GM19238 (cell line): Measurements from ENCODE around the gene BLOC1S5.
"Not testable (repeated sequence)": the region's sequence is repeated elsewhere in the genome, so short reads cannot be mapped to it uniquely, and the experiment has no call there.

Experiments used
- DNase-seq: peaks from one replicate; pipeline ENCODE4 v3.0.0; 2011; ENCODE audit warnings: low spot score; ENCODE audit not compliant: insufficient read length

Gene BLOC1S5

GRCh38 chr6:7996538-7997111 lies 67.6 kb downstream of the BLOC1S5 start:
- no peak for DNase-seq

- no peak for DNase-seq
Measured at GRCh38 chr6:7993952-7994351, 70.2 kb downstream of the BLOC1S5 start.

- no peak for DNase-seq
Measured at GRCh38 chr6:7993399-7993798, 70.8 kb downstream of the BLOC1S5 start.

GRCh38 chr6:7992002-7992815 lies 72.0 kb downstream of the BLOC1S5 start:
- peak; percentile 58 for DNase-seq

- no peak for DNase-seq
Measured at GRCh38 chr6:7991536-7991935, 72.7 kb downstream of the BLOC1S5 start.

- no peak for DNase-seq
Measured at GRCh38 chr6:7986219-7986618, 78.0 kb downstream of the BLOC1S5 start.

GRCh38 chr6:7983967-7984366 lies 80.2 kb downstream of the BLOC1S5 start:
- not testable (repeated sequence) for DNase-seq

- DNase-seq: no peak
Measured at GRCh38 chr6:7979831-7980230, 84.4 kb downstream of the BLOC1S5 start.

GRCh38 chr6:7978736-7979135 lies 85.5 kb downstream of the BLOC1S5 start:
- no peak for DNase-seq

- no peak for DNase-seq
Measured at GRCh38 chr6:7976485-7977056, 87.6 kb downstream of the BLOC1S5 start.

- no peak for DNase-seq
Measured at GRCh38 chr6:7975764-7976146, 88.4 kb downstream of the BLOC1S5 start.

GRCh38 chr6:7974938-7975763 lies 89.0 kb downstream of the BLOC1S5 start:
- no peak for DNase-seq

GRCh38 chr6:7974565-7974937 lies 89.6 kb downstream of the BLOC1S5 start:
- DNase-seq: no peak

GRCh38 chr6:7973584-7973983 lies 90.6 kb downstream of the BLOC1S5 start:
- no peak for DNase-seq

- DNase-seq: no peak
Measured at GRCh38 chr6:7971499-7971898, 92.7 kb downstream of the BLOC1S5 start.

GRCh38 chr6:7970616-7971015 lies 93.6 kb downstream of the BLOC1S5 start:
- DNase-seq: no peak
